OCI-LY3 (cell line): ENCODE measurements around the gene VCL.

Source experiments
- H2AFZ ChIP-seq: fragments of 200-600, 300-600 bp; shearing (Covaris generic); 2 replicates; pipeline ENCODE4 v1.6.0; 2014; ENCODE audit warnings: antibody characterized with exemption, low read depth, low read length
- H3K27ac ChIP-seq: fragments of 200-600, 300-600 bp; sonication (generic); 2 replicates; pipeline ENCODE4 v1.5.1; 2014; ENCODE audit warnings: mild to moderate bottlenecking, low read length, moderate library complexity, mixed read lengths
- H3K27me3 ChIP-seq: fragments of 200-600, 300-600 bp; sonication (generic); 2 replicates; pipeline ENCODE4 v1.6.1; 2014; ENCODE audit warnings: low read depth, low read length, mixed read lengths
- H3K36me3 ChIP-seq: fragments of 200-600, 300-600 bp; sonication (generic); replicated peaks from 2 replicates; pipeline ENCODE3; 2014; ENCODE audit warnings: low read depth, low read length, mixed read lengths
- H3K4me1 ChIP-seq: fragments of 300-600, 200-600 bp; sonication (generic); 2 replicates; pipeline ENCODE4 v1.6.1; 2014; ENCODE audit warnings: low read length, mixed read lengths
- H3K4me2 ChIP-seq: fragments of 200-600, 300-600 bp; sonication (generic); 2 replicates; pipeline ENCODE4 v1.6.1; 2014; ENCODE audit warnings: low read length, mixed read lengths
- H3K4me3 ChIP-seq: fragments of 300-600, 200-600 bp; sonication (generic); 2 replicates; pipeline ENCODE4 v1.5.1; 2014; ENCODE audit warnings: antibody characterized with exemption, mild to moderate bottlenecking, low read length, moderate library complexity
- H3K79me2 ChIP-seq: fragments of 300-600, 200-600 bp; shearing (Covaris generic); 2 replicates; pipeline ENCODE4 v1.6.1; 2014; ENCODE audit warnings: mild to moderate bottlenecking, low read length, mixed read lengths
- H3K9ac ChIP-seq: fragments of 300-600, 200-600 bp; shearing (Covaris generic); 2 replicates; pipeline ENCODE4 v1.6.0; 2014; ENCODE audit warnings: mild to moderate bottlenecking, low read length, moderate library complexity
- H3K9me3 ChIP-seq: fragments of 200-600, 300-600 bp; shearing (Covaris generic); 2 replicates; pipeline ENCODE4 v1.6.1; 2014; ENCODE audit warnings: low read length, mixed read lengths; ENCODE audit not compliant: insufficient read depth
- H4K20me1 ChIP-seq: fragments of 200-600, 300-600 bp; sonication (generic); 2 replicates; pipeline ENCODE4 v1.6.1; 2016; ENCODE audit warnings: low read length, mixed read lengths; ENCODE audit not compliant: insufficient read depth
- EZH2phosphoT487 ChIP-seq: fragments of 200-600 bp; shearing (Covaris generic); IDR thresholded peaks from 2 replicates; pipeline ENCODE4 v1.6.1; 2018; ENCODE audit warnings: antibody characterized with exemption, mixed run types, low read depth
- TF ChIP-seq, protein P1 (sequence below): fragments of 200-600, 300-600 bp; sonication (generic); IDR thresholded peaks from 2 replicates; pipeline ENCODE4 v1.5.1; 2014; ENCODE audit warnings: antibody characterized with exemption, low read length, low read depth

Gene VCL

DNA sequence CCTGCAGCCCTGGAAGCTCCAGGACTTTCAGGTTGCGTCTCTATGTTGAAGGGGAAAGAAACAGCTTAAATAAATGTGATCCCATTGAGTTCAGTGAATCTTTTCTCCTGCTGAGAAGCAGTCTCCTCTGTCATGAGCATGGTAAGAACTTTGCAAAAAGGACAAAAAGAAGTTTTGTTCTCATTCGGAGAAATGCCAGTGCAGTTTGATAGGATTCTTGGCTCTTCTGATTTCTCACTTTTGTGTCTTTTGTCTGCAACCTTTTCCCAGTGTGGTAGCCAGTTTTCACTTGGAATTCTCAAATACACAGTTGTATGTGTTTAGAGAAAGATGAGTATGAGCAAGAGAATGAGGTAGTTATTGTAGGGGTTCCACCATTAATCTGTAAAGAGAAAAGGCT, 88.4 kb downstream of the VCL start:
- no peaks in the 10 kb centered on the region for H3K36me3 ChIP-seq
- peaks cover 10% of the 10 kb centered on the region for H3K4me1 ChIP-seq
- H3K4me3 ChIP-seq: no peak overlapping the region
- no peaks in the 10 kb centered on the region for H3K79me2 ChIP-seq
- H3K9me3 ChIP-seq: no peaks in the 10 kb centered on the region
- no peak for TF ChIP-seq EZH2phosphoT487
- TF ChIP-seq, protein P1, sequence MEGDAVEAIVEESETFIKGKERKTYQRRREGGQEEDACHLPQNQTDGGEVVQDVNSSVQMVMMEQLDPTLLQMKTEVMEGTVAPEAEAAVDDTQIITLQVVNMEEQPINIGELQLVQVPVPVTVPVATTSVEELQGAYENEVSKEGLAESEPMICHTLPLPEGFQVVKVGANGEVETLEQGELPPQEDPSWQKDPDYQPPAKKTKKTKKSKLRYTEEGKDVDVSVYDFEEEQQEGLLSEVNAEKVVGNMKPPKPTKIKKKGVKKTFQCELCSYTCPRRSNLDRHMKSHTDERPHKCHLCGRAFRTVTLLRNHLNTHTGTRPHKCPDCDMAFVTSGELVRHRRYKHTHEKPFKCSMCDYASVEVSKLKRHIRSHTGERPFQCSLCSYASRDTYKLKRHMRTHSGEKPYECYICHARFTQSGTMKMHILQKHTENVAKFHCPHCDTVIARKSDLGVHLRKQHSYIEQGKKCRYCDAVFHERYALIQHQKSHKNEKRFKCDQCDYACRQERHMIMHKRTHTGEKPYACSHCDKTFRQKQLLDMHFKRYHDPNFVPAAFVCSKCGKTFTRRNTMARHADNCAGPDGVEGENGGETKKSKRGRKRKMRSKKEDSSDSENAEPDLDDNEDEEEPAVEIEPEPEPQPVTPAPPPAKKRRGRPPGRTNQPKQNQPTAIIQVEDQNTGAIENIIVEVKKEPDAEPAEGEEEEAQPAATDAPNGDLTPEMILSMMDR: no peak
- no peaks in the 10 kb centered on the region; the same call in 1 of the 2 replicates for H4K20me1 ChIP-seq
- H2AFZ ChIP-seq: no peak overlapping the region
- H3K27ac ChIP-seq: no peak overlapping the region
- no peak overlapping the region for H3K9ac ChIP-seq
- H3K4me2 ChIP-seq: no peak overlapping the region
- H3K27me3 ChIP-seq: peaks cover 13% of the 10 kb centered on the region

DNA sequence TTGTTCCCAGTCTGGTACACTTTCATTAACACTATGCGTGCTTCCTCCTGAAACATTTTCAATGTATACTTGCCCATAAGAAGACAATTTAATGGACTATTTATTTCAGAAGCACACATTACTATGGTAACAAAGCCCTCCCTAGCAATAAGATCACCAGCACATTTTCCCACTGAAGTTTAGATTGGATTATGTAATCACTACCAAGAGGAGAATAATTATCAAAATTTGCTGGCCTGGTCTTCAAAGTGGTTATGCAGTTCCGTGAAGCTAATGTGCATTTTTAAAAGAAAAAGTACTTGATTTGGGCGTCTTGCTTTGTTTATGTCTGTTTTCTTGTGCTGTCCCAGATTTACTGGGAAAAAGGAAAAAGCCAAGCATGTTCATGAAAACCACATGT, 90.8 kb downstream of the VCL start:
- Histone ChIP-seq H3K4me3 (no peak overlapping the region), H3K4me1 (peaks cover 10% of the 10 kb centered on the region), H3K4me2 (no peak overlapping the region), H4K20me1 (no peaks in the 10 kb centered on the region; the same call in 1 of the 2 replicates), H3K27me3 (peaks cover 13% of the 10 kb centered on the region), H3K9ac (no peak overlapping the region), H3K79me2 (no peaks in the 10 kb centered on the region), H3K36me3 (no peaks in the 10 kb centered on the region), H2AFZ (no peak overlapping the region), H3K27ac (no peak overlapping the region), H3K9me3 (no peaks in the 10 kb centered on the region)
- TF ChIP-seq, protein P1: no peak
- TF ChIP-seq EZH2phosphoT487: no peak

DNA sequence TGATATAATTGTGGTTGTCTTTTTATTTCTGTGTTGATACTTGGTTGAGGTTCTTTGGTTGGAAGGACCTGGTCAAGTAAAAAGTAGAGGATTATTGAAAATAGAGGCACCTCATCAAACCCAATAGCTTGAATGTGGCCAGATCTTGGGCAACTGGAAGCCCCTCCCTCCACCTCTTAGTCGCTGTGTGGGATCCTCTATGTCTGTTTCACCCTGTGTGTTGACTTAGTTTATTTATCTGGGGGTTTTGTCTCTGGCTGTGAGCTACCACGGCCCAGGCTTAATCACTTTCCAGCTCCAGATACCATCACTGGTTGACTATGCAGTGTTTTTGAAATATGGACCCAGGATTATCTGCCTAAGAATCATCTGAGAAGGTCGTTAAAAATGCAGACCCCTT, 94.5 kb downstream of the VCL start:
- Histone ChIP-seq H3K4me1 (peaks cover 11% of the 10 kb centered on the region), H3K9ac (no peak overlapping the region), H3K27ac (no peak overlapping the region), H3K36me3 (peaks cover 4% of the 10 kb centered on the region), H4K20me1 (peaks cover 5% of the 10 kb centered on the region; the same call in 1 of the 2 replicates), H2AFZ (no peak overlapping the region), H3K27me3 (peaks cover 8% of the 10 kb centered on the region; the same call in 1 of the 2 replicates), H3K4me2 (no peak overlapping the region), H3K79me2 (no peaks in the 10 kb centered on the region), H3K9me3 (no peaks in the 10 kb centered on the region), H3K4me3 (no peak overlapping the region)
- no peak for TF ChIP-seq EZH2phosphoT487
- TF ChIP-seq, protein P1: no peak

DNA sequence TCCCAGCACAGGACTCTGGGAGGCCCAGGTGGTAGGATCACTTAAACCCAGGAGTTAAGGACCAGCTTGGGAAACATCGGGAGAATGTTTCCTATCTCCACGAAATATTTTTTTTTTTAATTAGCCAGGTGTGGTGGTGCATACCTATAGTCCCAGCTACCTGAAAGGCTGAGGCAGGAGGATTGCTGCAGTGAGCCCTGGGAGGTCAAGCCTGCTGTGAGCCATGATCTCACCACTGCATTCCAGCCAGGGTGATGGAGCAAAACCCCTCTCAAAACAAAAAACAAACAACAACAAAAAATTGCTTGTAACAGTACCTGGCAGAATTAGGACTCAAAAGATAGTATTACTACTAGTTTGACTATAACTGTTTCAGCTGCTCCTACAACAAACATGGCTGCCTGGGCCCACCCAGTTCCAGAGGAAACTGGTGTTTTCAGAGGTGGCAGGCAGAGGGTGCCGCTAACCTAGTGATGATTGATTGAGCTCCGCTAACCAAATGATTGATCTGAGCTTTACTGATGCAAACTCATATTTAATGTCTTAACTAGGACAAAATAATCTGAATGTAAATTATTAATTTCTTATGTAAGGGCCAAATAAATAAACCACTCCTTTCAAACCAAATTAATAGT, 95.7 kb downstream of the VCL start:
- H3K79me2 ChIP-seq: no peaks in the 10 kb centered on the region
- H3K27me3 ChIP-seq: peaks cover 18% of the 10 kb centered on the region
- H3K4me3 ChIP-seq: no peak overlapping the region
- peaks cover 7% of the 10 kb centered on the region; the same call in 1 of the 2 replicates for H4K20me1 ChIP-seq
- H3K36me3 ChIP-seq: peaks cover 13% of the 10 kb centered on the region
- TF ChIP-seq, protein P1: no peak
- no peak for TF ChIP-seq EZH2phosphoT487
- H2AFZ ChIP-seq: no peak overlapping the region
- H3K9me3 ChIP-seq: no peaks in the 10 kb centered on the region
- no peak overlapping the region for H3K27ac ChIP-seq
- no peak overlapping the region for H3K4me2 ChIP-seq
- H3K9ac ChIP-seq: no peak overlapping the region
- H3K4me1 ChIP-seq: peaks cover 17% of the 10 kb centered on the region
